Esophagus (tissue), 2 donors: ENCODE data around the gene LRRK1. TPM values are rescaled to one million over a fixed set of nuclear protein-coding genes. Genes with fewer than 3 reads are reported as not detected.

Source experiments
- H3K27ac ChIP-seq, 2 donors: one replicate each; pipeline ENCODE4 v1.5.1; 2013; ENCODE audit warnings: low read depth in 2 of 2, mild to moderate bottlenecking in 2 of 2, inconsistent platforms in 1 of 2, low read length in 1 of 2, moderate library complexity in 1 of 2
- H3K27me3 ChIP-seq, 2 donors: one replicate each; pipeline ENCODE4 v1.6.1; 2013; ENCODE audit warnings: low read length in 2 of 2, control low read depth in 1 of 2, mild to moderate bottlenecking in 1 of 2; ENCODE audit not compliant: insufficient read depth in 2 of 2, control insufficient read depth in 1 of 2
- H3K36me3 ChIP-seq, 2 donors: one replicate each; pipeline ENCODE4 v1.6.1; 2013; ENCODE audit warnings: low read length in 1 of 2; ENCODE audit not compliant: control insufficient read depth in 2 of 2, insufficient read depth in 2 of 2
- H3K4me1 ChIP-seq, 2 donors: one replicate each; pipeline ENCODE4 v1.6.1; 2013; ENCODE audit warnings: low read length in 1 of 2; ENCODE audit not compliant: control insufficient read depth in 2 of 2, insufficient read depth in 2 of 2
- H3K4me3 ChIP-seq, 2 donors: one replicate each; pipeline ENCODE4 v1.5.1; 2013; ENCODE audit warnings: low read length in 2 of 2, mild to moderate bottlenecking in 2 of 2, low read depth in 1 of 2, moderate library complexity in 1 of 2
- H3K9me3 ChIP-seq, 2 donors: one replicate each; pipeline ENCODE4 v1.6.1; 2013; ENCODE audit warnings: mild to moderate bottlenecking in 2 of 2, low read depth in 1 of 2, low read length in 1 of 2, moderate library complexity in 1 of 2; ENCODE audit not compliant: control insufficient read depth in 2 of 2, insufficient read depth in 1 of 2
- WGBS, 2 donors: extraction: QIAGEN DNeasy Blood & Tissue Kit; methylation state at CpG; one replicate each; pipeline ENCODE4 v1.1.7; 2013; 5-methylcytosine and 5-hydroxymethylcytosine counted together
- polyA plus RNA-seq, 2 donors: library from polyadenylated mRNA; stranded (reverse); fragments of 200-250 nt; gene quantifications; one replicate each; pipeline ENCODE4 v1.2.3, GENCODE V29; 2013
- donor health status: healthy with polysubstance abuse.
- donor health status: Bipolar disorder and iron deficiency.

The LRRK1 gene
- polyA plus RNA-seq, 2 donors = 4.4 to 7.0 TPM

DNA sequence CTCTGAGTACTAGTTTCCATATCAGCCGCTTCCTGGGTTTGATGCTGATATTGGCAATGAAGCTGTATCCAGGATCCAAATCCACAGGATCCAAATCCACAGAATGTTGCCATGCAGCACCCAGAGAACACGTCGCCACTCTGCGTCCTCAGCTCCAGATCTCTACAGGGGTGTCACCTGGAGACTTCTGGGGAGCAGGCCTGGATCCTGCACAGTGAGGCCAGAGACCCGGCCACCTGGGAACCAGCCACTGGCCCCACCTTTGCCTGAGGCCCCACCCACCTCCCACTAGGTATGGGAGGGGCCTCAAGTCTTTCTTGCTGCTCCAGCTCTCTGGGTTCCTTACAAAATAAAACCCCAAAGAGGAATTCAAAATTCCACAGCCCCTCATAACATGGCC lies 123.9 kb downstream of the LRRK1 start:
- Histone ChIP-seq H3K36me3 (peaks cover 0 to 5% of the 10 kb centered on the region in 2 donors), H3K9me3 (no peaks in the 10 kb centered on the region), H3K4me1 (no peaks in the 10 kb centered on the region), H3K27ac (no peak overlapping the region), H3K4me3 (no peak overlapping the region), H3K27me3 (no peaks in the 10 kb centered on the region)
- 92 to 93% methylated on average over 5 of the region's 5 CpGs for WGBS, 2 donors

- no peaks in the 10 kb centered on the region for H3K27me3 ChIP-seq
- H3K4me1 ChIP-seq = no peaks in the 10 kb centered on the region
- no peak overlapping the region for H3K27ac ChIP-seq
- H3K36me3 ChIP-seq = peaks cover 0 to 10% of the 10 kb centered on the region in 2 donors
- no peaks in the 10 kb centered on the region for H3K9me3 ChIP-seq
- H3K4me3 ChIP-seq = no peak overlapping the region
- WGBS, 2 donors = 95 to 96% methylated on average over 13 of the region's 13 CpGs
Measured at GRCh38 chr15:101043911-101044624, 124.9 kb downstream of the LRRK1 start.

- 84 to 94% methylated on average over 11 of the region's 11 CpGs for WGBS, 2 donors
- H3K4me3 ChIP-seq = no peak overlapping the region
- H3K27ac ChIP-seq = no peak overlapping the region
Measured at GRCh38 chr15:101044625-101045235, 125.6 kb downstream of the LRRK1 start.

GRCh38 chr15:101045236-101045646 lies 126.1 kb downstream of the LRRK1 start:
- WGBS, 2 donors = 78 to 81% methylated on average over 14 of the region's 14 CpGs
- Histone ChIP-seq H3K27ac (no peak overlapping the region), H3K36me3 (peaks cover 0 to 16% of the 10 kb centered on the region in 2 donors)

More at GRCh38 chr15:101044625-101045235, 125.6 kb downstream of the LRRK1 start:
- H3K36me3 ChIP-seq = peaks cover 0 to 15% of the 10 kb centered on the region in 2 donors
- H3K9me3 ChIP-seq = no peaks in the 10 kb centered on the region
- no peaks in the 10 kb centered on the region for H3K4me1 ChIP-seq
- no peaks in the 10 kb centered on the region for H3K27me3 ChIP-seq

DNA sequence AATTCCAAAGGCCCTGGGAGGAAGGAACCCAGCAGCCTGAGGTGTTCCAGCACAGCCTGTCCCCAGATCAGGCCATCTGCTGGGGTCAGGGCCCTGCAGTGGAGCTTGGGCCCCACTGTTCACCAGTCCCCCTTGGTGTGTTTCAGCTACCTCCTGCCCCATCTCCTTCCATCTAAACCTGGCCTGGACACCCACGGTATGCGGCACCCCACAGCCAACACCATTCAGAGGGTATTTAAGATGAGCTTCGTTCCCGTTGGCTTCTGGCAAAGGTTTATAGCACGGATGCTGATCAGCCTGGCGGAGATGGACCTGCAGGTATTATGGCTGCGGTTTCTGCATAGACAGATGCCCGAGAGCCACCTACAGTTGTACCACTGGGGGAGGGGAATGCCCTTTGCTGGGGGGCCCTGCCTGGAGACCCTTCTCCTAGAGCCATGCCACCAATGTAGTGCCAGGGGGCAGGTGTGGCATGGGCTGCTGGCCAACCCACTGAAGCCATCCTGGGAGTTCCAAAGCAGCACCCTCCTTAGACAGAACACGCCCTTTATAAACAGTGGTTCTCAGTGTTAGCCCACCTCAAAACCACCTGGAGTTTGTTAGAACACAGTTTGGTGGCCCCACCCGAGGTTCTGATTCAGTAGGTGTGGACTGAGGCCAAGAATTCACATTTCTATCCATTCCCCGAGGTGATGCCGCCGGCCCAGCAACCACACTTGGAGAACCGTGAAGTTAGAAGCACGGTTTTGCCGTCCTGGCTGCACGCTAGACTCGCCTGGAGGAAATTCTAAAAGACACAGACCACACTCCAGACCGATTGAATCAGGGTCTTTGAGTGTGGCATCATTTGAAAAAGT lies 126.9 kb downstream of the LRRK1 start:
- 80 to 86% methylated on average over 19 of the region's 19 CpGs for WGBS, 2 donors
- H3K27me3 ChIP-seq = no peaks in the 10 kb centered on the region

More at GRCh38 chr15:101045236-101045646, 126.1 kb downstream of the LRRK1 start:
- no peaks in the 10 kb centered on the region for H3K4me1 ChIP-seq
- H3K9me3 ChIP-seq = no peaks in the 10 kb centered on the region
- no peaks in the 10 kb centered on the region for H3K27me3 ChIP-seq
- H3K4me3 ChIP-seq = no peak overlapping the region

DNA sequence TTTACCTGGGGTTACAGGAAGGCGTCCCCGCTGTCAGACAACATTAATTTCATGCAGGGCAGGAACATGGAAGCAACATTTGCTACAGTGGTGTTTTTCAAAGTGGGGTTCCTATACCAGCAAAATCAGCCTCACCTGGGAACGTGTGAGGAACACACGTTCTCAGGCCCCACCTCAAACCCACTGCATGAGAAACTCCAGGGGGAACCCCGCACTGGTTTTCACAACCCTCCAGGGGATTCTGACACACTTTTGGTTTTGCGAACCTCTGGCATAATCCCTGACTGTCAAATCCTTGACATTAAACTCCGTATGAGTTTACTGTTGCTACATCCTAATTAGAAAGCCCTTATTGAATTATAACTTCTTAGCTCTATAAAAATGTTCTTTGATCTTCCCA lies 127.7 kb downstream of the LRRK1 start:
- Histone ChIP-seq H3K4me1 (no peaks in the 10 kb centered on the region), H3K4me3 (no peak overlapping the region), H3K9me3 (no peaks in the 10 kb centered on the region), H3K27me3 (no peaks in the 10 kb centered on the region), H3K36me3 (peaks cover 0 to 23% of the 10 kb centered on the region in 2 donors), H3K27ac (no peak overlapping the region)
- 76 to 82% methylated on average over 7 of the region's 7 CpGs for WGBS, 2 donors

More for the DNA sequence above, 126.9 kb downstream of the LRRK1 start:
- Histone ChIP-seq H3K4me3 (no peak overlapping the region), H3K9me3 (no peaks in the 10 kb centered on the region), H3K27ac (no peak overlapping the region), H3K4me1 (no peaks in the 10 kb centered on the region), H3K36me3 (peaks cover 0 to 23% of the 10 kb centered on the region in 2 donors)

- 85 to 86% methylated on average over 22 of the region's 22 CpGs for WGBS, 2 donors
- peaks cover 0 to 23% of the 10 kb centered on the region in 2 donors for H3K36me3 ChIP-seq
Measured at GRCh38 chr15:101047301-101047781, 128.2 kb downstream of the LRRK1 start.

DNA sequence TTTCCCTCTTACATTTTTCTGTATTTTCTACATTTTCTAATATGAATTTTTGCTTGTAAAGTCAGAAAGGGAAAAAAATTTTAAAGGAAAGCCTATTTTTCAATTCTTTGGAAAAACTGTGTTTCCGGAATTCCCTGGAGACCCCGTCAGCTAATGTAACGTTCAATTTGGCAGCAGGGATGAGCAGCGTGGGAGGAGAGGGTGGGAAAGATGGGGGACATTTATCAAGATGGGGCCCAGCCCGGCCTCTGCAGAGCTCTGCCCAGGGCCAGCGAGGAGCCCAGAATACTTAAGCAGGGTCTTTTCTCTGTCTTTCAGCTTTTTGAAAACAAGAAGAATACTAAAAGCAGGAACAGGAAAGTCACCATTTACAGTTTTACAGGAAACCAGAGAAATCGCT lies 129.0 kb downstream of the LRRK1 start:
- no peaks in the 10 kb centered on the region for H3K4me1 ChIP-seq
- H3K9me3 ChIP-seq = no peaks in the 10 kb centered on the region
- H3K36me3 ChIP-seq = peaks cover 0 to 26% of the 10 kb centered on the region in 2 donors
- no peak overlapping the region for H3K4me3 ChIP-seq
- H3K27me3 ChIP-seq = no peaks in the 10 kb centered on the region
- no peak overlapping the region for H3K27ac ChIP-seq
- WGBS, 2 donors = 77 to 86% methylated on average over 7 of the region's 7 CpGs

More at GRCh38 chr15:101047301-101047781, 128.2 kb downstream of the LRRK1 start:
- no peak overlapping the region for H3K27ac ChIP-seq
- no peaks in the 10 kb centered on the region for H3K27me3 ChIP-seq
- H3K4me3 ChIP-seq = no peak overlapping the region
- H3K9me3 ChIP-seq = no peaks in the 10 kb centered on the region
- no peaks in the 10 kb centered on the region for H3K4me1 ChIP-seq

DNA sequence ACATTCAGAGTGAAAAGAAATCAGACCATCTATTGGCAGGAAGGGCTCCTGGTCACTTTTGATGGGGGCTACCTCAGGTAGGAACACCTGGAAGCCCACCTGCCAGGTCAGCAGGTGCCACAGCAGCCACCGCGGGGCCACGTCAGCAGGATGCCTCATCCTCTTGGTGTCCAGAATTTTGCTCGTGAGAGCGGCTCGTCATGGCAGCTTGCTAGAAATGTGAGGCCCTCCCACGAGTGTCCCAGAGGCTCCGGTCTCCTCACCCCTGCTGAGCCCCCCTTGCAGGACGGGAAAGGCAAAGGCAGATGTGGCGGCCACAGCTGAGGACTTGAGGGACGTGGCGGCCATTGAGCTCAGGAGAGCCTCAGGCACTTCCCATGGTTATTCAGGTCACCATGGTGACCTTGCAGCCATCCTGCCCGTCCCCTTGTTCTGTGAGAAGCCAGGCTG lies 129.4 kb downstream of the LRRK1 start:
- Histone ChIP-seq H3K4me3 (no peak overlapping the region), H3K27me3 (no peaks in the 10 kb centered on the region), H3K27ac (no peak overlapping the region), H3K36me3 (peaks cover 0 to 30% of the 10 kb centered on the region in 2 donors), H3K4me1 (no peaks in the 10 kb centered on the region), H3K9me3 (no peaks in the 10 kb centered on the region)
- WGBS, 2 donors = 89 to 94% methylated on average over 13 of the region's 13 CpGs
